CD4-positive, alpha-beta T cell treated with Interleukin-2 at 100 ng/mL for 4 hours (primary cell): ENCODE measurements around the gene YIPF7.
A peak's percentile ranks its signal among the peaks of the same experiment; 100 is the strongest.

Experiments
- DNase-seq: peaks from one replicate; pipeline ENCODE4 v3.0.0-alpha.2; 2020; ENCODE audit warnings: low spot score

YIPF7 gene

DNA sequence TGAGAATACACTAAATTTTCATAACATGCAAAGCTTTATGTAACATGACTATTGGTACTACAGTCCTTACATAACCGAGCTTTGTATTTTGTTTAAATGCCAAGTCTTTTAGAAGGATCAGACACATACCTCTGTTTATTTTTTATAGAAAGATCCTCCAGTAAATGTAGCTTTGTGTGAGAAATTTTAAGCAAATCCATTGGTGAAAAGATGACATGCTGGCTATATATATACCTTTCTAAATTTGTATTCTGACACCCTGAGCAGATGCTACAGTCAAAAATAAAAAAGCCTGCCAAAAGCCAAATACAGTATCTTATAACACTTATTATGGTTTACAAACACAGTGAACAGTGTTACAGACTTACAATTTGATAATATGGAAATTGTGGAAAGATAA, at the start of gene YIPF7:
Gene YIPF7, minus strand, starts transcription at position 201 of the 400 bp plus-strand sequence. CDS start 1,525 bp downstream, outside the sequence.
- DNase-seq = no peak

DNA sequence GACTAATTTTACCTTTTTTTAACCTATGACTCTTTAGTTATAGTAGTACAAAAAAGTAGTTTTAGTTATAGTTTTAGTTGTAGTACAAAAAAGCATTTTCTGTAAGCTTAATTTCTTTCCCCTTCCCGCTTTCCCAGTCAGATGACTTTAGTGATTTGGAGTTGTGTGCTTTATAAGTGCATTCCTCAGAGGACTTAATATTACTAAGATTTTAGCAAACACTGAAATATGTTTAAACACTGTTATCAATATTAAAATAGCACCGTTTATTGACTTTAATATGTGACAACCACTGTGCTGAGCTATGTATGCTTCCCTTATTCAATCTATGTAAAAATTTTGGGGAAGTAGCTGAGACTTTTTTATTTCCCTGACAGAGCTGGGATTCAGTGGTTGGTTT, 49.6 kb upstream of the YIPF7 start:
- DNase-seq = no peak

DNA sequence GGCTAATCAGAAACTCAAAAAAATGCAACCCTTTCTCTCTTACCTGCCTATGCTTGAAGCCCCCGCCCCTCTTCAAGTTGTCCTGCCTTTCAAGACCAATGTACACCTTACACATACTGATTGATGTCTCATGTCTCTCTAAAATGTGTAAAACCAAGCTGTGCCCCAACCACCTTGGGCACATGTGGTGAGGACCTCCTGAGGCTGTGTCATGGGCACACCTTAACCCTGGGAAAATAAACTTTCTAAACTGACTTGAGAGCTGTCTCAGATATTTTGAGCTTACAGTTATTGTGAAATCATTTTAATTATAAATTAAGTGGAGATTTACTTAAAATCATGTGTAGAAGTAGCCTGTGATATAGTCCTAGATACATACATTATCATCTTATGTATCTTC, 49.0 kb upstream of the YIPF7 start:
- no peak for DNase-seq

DNA sequence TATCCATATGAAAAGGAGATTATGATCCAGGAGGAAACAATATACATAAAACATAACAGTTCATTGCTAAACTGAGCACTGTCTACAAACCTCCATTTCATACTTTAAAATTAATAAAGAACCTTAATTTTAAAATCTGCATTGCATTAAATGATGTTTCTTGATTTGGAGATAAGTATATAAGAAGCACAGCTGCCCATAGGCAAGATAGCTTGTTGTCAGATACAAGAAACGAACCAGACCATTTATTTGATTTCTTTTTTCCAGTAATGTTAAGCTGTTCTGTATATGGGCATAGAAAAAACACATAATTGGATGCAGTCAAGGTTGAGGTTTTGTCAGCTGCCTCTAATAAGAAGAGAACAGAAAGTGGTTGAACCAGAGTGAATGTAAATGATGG, 33.2 kb upstream of the YIPF7 start:
- DNase-seq = no peak

DNA sequence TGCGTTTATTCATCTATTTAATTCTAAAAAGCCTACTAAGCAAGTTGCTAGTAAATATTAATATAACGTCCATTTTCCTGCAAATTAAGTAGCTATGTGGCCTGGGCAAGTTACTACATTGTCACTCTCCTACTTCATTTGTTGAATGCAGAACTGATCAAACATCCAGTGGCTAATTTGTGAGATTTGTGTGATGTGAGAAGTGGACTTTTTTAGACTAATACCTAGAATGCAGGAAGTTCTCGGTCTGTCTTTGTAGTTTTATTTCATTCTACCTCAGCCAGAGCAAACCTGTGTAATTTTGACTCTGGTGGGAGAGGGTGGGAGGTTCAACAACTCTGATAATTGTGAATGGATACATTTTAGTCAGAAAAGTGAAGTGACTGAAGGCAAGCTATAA, 27.6 kb upstream of the YIPF7 start:
- DNase-seq = peak; percentile 8

DNA sequence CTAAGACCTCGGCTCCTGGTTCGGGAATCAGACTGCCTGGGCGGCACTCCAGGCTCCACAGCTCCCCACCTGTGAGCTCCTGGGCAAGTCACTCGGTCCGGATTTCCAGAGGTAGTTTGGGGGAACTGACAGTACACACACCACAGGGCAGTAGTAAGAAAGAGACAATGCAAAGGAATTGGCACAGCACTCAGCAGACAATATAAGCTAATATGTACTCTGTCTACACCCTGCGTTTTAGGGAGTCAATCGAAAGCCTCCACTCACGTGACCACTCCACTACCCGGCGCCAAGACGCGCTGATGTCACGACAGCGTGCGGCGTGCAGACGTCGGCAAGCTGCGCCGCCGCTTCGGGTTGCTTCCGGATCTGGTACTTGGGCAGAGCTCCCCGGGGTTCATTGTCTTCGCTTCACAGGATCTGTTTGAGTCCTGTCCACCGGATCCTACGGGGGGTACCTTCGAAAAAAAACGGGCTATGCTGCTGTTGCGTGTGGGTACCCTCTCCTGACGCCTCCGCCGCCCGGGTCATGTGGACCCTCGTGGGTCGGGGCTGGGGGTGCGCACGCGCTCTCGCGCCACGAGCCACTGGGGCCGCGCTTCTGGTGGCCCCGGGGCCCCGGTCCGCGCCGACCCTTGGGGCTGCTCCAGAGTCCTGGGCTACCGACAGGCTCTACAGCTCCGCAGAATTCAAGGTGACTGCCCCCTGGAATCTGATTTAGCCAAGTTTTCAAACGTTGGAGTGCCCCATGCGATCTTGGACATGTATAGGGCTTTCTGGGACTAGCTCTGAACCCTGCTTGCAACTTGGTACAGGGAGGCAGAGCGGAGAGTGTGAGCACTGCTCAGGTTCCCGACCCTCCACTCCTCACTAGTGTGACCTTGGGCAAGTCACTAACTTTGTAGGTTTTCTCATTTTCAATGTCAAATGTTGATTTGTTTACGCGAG, 26.9 kb upstream of the YIPF7 start, which contains the start of gene GUF1:
Gene GUF1, plus strand, starts transcription at position 327 of the 948 bp plus-strand sequence. Its CDS starts 203 bp downstream, at position 530.
- DNase-seq = peak; percentile 89

DNA sequence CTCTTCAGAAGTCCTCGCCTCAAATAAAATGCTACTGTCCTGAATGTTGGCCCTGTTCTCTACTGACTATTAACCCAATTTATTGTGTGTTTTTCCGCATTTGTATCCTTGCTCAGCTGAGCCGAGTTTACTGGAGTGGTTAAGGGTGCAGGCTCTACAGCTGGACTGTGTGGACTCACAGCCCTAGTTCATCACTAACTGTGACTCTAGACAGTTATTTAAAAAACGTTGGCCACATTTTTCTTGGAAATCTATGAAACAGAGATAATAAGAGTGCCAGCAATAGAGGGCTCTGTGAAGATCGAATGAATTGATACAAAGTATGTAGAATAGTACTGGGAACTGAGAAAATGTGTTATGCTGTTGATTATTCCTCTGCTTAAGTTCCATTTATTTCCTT, 23.9 kb upstream of the YIPF7 start:
- no peak for DNase-seq

DNA sequence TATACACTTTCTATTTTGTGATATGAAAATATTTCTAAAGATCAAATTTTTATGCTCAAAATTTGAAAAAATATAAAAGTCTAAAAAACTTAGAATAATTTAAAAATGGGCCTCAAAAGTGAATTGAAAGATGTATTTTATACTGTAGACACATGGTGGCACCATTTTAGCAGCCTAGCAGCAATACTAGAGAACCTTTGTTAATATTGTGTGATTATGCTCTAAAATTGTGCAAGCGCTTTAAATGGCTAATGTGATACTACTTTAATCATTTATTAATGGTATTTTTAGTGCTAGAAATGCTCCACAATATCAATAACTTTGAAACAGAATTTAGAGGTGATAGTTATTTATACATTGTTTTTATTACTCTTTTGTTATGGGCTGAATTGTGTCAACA, 23.0 kb upstream of the YIPF7 start:
- DNase-seq = no peak

DNA sequence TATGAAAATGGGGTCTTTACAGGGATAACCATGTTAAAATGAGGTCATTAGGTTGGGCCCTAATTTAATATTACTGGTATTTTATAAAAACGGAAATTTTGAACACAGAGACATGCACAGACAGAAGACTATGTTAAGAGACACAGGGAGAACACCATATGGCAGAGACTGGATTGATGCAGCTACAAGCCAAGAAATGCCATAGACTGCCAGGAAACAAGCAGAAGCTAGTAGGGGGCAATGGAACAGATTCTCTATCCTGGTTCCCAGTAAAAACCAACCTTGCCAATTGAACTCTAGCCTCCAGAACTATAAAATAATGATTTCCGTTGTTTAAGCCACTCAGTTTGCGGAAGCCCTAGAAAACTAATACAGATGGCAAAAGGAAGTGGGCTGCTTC, 20.2 kb upstream of the YIPF7 start:
- DNase-seq = no peak

DNA sequence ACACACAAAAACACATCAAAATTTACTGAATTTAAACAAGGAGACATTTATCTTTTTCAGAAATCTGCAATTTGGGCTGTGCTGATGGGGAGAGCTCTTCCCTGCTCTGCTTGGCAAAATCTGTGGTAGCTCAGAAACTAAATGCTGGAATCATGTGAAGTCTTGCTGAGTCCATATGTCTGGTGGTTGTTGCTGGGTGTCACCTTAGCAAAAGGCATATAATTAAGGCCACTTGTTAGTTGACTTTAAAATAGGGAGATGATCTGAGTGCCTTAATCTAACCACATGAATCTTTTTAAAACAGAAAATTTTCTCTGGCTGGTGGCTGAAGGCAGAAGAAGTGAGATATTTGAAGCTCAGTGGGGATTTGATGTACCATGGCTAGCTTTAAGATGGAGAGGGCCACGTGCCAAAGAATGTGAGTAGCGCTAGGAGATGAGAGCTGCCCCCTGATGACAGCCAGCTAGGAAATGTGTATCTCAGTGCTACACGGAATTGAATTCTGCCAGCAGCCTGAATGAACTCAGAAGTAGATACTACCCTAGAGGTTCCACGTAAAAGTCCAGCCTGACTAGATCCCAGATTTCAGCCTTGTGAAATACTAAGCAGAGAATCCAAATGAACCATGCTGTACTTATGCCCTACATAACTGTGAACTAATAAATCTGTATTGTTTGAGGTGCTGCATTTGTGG, 19.2 kb upstream of the YIPF7 start:
- no peak for DNase-seq

DNA sequence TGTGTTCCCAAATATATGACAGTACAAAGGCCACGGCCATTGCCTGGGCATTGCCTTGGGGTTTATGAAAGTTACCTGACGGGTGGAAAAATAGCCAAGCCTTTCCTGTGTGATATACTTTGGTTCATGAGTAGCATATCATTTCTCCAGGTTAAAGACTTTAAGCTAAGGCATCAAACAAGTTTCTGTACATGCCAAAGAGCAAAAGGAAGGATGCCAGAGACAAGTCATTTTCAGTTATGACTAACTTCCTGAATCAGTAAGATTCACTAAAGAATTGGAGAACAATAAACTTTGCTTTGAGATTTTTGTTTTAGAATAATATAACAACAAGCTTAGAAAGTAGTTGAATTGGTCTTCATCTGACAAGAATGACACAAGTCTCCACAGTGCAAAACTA, 17.1 kb upstream of the YIPF7 start:
- DNase-seq = no peak

DNA sequence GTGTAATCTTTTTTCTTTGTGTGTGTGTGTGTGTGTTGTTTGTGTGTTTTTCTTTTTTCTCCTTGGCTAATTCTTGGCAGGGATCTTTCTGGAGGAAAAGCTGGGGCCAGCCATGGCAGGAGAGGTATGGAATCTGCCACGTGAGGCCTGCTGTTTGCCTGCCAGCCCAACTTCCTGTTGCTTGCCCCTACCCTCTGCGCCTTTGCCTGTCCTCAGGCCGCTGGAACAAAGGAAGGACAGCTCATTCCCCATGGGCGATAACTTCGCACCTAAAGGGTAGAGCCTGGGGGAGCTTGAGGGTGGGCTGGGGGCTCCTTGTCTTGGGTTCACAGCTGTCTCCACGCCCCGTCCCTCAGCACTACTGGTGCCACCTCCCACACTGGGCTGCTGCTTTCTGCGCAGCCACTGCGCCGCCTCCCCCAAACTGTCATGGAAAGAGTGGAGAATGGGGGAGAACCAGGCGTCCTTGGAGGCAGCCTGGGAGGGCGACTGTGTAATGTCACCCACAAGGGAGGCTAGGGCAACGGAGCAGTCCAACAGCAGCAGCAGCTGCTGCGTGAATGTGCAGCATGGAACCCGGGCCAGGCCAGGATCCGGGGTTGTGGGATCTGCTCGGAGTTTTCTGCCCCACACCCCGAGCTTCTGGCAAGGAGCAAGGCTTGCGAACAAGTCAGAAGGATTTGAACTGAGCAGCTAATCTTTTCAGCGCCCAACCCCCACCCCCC, 12.3 kb upstream of the YIPF7 start:
- no peak for DNase-seq

DNA sequence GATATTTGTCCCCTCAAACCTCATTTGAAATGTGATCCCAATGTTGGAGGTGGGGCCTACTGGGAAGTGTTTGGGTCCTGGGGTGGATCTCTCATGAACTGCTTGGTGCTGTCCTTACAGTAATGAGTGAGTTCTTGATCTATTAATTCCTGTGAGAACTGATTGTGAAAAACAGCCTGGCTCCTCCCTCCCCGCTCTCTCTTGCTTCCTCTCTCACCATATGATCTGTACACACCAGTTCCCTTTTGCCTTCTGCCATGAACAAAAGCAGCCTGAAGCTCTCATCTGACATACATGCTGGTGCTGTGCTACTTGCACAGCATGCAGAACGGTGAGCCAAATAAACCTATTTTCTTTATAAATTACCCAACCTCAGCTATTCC, 11.2 kb upstream of the YIPF7 start:
- no peak for DNase-seq

DNA sequence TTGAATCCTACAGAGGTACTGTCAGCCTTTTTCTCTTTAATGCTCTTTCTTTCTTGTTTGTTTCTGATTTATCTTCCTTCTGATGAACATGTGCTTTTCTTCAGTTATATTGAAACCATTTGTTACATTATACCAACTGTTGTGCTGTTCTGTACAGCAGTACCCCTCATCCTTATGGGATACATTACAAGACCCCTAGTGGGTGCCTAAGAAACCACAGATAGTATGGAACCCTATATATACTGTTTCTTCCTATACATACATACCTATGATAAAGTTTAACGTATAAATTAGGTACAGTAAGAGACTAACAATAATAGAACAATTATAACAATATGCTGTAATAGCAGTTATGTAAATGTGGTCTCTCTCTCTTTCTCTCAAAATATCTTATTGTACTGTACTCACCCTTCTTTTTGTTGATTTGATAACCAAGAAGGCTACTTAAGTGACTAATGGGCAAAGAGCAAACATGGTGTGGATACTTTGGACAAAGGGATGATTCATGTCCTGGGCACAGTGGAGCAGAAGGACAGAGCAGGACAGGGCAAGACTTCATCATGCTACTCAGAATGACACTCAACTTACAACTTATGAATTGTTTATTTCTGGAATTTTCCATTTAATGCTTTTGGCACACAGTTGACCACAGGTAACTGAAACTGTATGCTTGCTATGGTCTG, 10.7 kb upstream of the YIPF7 start:
- no peak for DNase-seq

DNA sequence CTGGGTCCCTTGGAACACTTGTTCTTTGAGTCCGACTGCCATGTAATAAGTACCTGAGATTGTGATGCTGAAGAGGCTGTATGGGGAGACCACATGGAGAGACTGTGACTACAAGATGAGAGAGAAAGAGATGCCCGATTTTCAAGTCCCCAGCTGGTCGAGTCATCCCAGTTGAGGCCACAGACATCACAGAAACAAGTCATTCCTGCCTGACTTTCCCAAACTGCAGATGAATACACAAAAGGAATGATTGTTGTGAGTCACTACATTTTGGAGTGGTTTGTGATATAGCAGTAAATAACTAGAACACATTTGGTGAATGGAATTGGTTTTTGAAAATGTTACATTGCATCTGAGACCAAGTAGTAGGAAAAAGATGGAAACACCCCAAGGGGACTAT, 9.0 kb upstream of the YIPF7 start:
- DNase-seq = no peak

DNA sequence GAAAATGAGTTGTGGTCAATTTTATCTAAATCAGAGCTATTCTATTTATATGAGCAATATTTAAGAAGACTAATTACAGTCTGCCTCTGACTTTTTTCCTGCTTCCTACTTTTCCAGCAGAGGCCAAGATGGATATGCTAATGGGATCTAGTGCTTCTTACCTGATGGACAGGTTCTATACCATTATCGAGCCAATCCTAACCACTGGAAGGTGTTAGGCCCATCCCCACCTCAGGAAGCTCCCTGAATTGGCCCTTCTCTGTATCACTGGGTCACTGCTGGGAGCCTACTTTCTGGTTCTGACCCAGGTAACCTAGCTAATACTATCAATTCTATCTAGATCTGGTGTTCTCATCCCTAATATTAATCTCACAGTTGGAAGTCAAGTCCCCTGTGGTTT, 577 bp upstream of the YIPF7 start:
- DNase-seq = no peak

DNA sequence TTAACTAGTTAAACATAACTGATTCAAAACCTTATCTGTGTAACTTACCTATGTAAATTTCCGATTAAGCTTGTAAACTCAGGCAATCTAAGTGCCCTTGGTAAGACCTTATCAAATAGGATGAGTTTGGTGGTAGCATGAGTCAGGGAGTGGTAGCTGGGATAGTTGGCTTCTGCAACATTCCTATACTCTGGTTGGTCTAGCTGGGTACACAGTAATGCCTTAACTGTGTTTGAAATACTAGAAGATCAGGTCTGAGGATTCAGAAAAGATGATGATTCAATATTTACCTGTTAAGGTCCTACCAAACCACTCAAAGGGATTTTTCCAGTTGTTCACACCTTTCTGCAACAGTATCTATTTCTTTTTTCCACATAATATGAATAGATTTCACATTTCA, 5.3 kb downstream of the YIPF7 start:
- no peak for DNase-seq

DNA sequence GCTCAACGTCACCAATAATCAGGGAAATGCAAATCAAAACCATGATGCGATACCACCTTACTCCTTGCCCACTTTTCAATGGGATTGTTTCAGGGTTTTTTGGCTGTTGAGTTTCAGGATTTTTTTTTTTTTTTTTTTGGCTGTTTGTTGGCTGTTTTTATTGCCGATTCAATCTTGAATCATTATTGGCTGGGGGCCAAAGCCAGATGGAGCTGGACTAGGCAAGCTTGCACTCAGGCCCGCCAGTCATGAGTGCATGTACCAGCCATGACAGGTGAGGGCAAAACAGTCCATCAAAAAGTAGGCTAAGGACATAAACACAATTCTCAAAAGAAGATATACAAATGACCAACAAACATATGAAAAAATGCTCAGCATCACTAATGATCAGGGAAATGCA, 13.3 kb downstream of the YIPF7 start:
- DNase-seq = no peak

DNA sequence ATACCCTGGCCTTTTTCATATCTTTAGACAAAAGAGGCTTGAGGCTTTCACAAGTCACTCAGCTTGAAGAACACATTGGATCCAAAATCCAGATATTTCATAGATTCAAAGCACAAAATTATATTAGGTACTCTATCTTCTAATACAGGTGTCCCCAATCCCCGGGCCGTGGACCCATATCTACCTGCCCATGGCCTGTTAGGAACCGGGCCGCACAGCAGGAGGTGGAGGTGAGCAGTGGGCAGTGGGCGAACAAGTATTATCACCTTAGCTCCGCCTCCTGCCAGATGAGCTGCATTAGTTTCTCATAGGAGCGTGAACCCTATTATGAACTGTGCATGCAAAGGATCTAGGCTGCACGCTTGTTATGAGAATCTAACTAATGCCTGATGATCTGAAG, 18.7 kb downstream of the YIPF7 start:
- DNase-seq = no peak

DNA sequence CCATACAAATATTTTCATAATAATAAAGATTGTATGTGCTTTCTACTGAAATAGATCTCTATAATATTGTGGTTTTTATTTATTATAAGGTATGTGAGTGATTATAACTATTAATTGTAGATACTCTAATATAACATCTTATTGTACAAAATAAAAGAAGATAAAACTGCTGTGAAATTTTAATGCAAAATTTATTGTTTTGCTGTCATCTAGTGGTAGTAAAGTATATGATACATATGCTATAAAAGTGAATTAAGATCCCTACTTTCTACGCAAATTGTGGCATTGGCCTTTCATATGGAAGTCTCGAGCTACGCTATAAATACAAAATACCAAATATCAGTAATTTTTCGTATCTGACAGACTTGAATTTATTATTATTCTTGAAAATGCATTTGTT, 19.3 kb downstream of the YIPF7 start:
- DNase-seq = no peak

DNA sequence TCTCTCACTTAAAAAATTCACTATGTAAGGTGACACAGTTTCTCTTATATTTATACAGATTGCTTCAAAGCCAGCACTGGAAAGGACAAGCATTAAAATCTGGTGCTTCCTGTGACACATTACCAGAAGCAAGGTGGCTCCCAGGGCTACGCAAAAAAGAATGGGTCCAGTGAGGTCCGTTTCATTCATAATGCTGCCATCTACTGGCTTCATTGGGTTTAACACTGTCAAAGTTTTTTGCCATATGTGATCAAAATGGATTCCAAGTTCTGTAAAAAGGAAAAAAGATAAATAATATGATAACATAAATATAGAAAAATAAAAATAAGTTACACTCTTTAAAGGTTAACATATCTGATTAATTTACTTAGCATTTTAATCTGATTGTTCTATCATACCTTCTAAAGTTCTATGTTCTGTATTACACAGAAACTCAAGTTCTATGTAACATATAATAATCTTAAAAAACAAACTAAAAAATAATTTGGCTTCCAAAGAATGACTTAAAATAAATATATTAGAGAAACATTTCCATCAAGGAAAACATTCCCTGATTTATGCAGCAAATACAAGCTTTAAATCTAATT, 22.1 kb downstream of the YIPF7 start:
- DNase-seq = peak; percentile 66

DNA sequence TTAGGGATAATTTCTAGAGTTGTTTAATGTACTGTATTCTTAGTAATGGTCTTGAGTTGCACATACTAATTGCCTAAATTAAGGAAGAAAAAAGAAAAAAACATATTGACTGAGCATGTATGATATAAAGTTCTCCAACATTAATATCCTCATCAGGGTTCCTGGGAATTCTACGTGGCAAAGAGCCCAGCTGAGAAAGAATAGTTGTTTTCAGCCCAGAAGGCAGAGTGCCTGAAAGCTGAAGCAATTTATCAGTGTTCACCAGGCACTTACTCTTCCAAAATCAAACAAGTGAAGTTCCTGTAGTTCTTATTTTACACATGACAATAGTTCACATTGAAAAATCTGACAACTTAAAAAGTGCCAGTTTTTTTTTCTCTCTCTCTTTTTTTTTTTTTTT, 27.7 kb downstream of the YIPF7 start:
- no peak for DNase-seq
